HepG2 (cell line): ENCODE data around the gene GLIPR1L2. TPM values are rescaled to one million over a fixed set of nuclear protein-coding genes. Genes with fewer than 3 reads are reported as not detected.

Experiments
- EEA1 ChIP-seq: sonication (generic); formaldehyde crosslinking; IDR thresholded peaks from 2 replicates; pipeline ENCODE4 v1.5.1; 2020; ENCODE audit warnings: mild to moderate bottlenecking, missing genetic modification reagents, borderline replicate concordance
- HMGXB3 ChIP-seq: sonication (generic); formaldehyde crosslinking; IDR thresholded peaks from 2 replicates; pipeline ENCODE4 v1.4.0; 2020; ENCODE audit warnings: missing genetic modification reagents, borderline replicate concordance
- HNRNPH1 ChIP-seq: fragments of 200-400 bp; formaldehyde crosslinking; optimal IDR thresholded peaks from 2 replicates; pipeline ENCODE3; 2017; ENCODE audit warnings: mild to moderate bottlenecking, low read depth, low read length
- MAX ChIP-seq: IDR thresholded peaks from 2 replicates; pipeline ENCODE4 v1.6.1; 2012; ENCODE audit warnings: inconsistent platforms
- RELA ChIP-seq: sonication (generic); formaldehyde crosslinking; IDR thresholded peaks from 2 replicates; pipeline ENCODE4 v1.4.0; 2020; ENCODE audit warnings: missing genetic modification reagents
- SRSF4 ChIP-seq: fragments of 200-400 bp; formaldehyde crosslinking; IDR thresholded peaks from one replicate; pipeline ENCODE4 v1.6.1; 2018; ENCODE audit warnings: mild to moderate bottlenecking, low read depth, low read length, moderate library complexity; ENCODE audit not compliant: poor library complexity, severe bottlenecking
- ZNF446 ChIP-seq: sonication (generic); formaldehyde crosslinking; IDR thresholded peaks from 2 replicates; pipeline ENCODE4 v1.5.0; 2020; ENCODE audit warnings: mild to moderate bottlenecking, missing genetic modification reagents
- ZNF646 ChIP-seq: sonication (generic); formaldehyde crosslinking; IDR thresholded peaks from 2 replicates; pipeline ENCODE4 v1.9.0; 2021; ENCODE audit warnings: mild to moderate bottlenecking, missing genetic modification reagents
- polyA plus RNA-seq, 8 experiments: library from polyadenylated mRNA; depleted of rRNA in 3 of 8; stranded (reverse) in 7 of 8; unstranded in 1 of 8; fragments of >200 nt; fragmentation: Illumina TruSeq in 4 of 8; extraction: Trizol in 4 of 8; gene quantifications; 2 replicates each; pipeline versions ENCODE4 v1.2.1 to v1.2.3, GENCODE V29; 2011 to 2016; ENCODE audit warnings: low read depth in 4 of 8, missing spikeins in 1 of 8, mixed read lengths in 1 of 8; ENCODE audit not compliant: insufficient read depth in 1 of 8
- total RNA-seq, 5 experiments: library from RNA; depleted of rRNA; stranded (reverse); fragments of >200 nt; fragmentation: Illumina TruSeq; extraction: Trizol; gene quantifications; 2 replicates each; pipeline ENCODE4 v1.2.3, GENCODE V29; 2016; ENCODE audit warnings: low read depth in 1 of 5
- TF ChIP-seq, protein P1 (sequence below): sonication (generic); formaldehyde crosslinking; IDR thresholded peaks from 2 replicates; pipeline ENCODE4 v1.5.0; 2020; ENCODE audit warnings: missing genetic modification reagents, mild to moderate bottlenecking, borderline replicate concordance

Gene GLIPR1L2
- total and polyA plus RNA-seq, 2 of the 13 experiments (the other 11 are each of a cell fraction or from before 2014, with no cell fraction given), result not detected

- TF ChIP-seq ZNF646 (CRISPR knock-in tag) (0 out of 2 replicates have a peak, but pooled peaks have one; percentile 19), EEA1 (CRISPR knock-in tag) (no peak), MAX (no peak), HNRNPH1 (no peak), ZNF446 (CRISPR knock-in tag) (no peak), HMGXB3 (CRISPR knock-in tag) (no peak), RELA (CRISPR knock-in tag) (no peak), SRSF4 (no peak)
- TF ChIP-seq, protein P1, sequence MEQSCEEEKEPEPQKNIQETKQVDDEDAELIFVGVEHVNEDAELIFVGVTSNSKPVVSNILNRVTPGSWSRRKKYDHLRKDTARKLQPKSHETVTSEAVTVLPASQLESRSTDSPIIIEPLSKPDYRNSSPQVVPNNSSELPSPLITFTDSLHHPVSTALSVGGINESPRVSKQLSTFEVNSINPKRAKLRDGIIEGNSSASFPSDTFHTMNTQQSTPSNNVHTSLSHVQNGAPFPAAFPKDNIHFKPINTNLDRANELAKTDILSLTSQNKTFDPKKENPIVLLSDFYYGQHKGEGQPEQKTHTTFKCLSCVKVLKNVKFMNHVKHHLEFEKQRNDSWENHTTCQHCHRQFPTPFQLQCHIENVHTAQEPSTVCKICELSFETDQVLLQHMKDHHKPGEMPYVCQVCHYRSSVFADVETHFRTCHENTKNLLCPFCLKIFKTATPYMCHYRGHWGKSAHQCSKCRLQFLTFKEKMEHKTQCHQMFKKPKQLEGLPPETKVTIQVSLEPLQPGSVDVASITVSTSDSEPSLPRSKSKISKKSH, result no peak
These were observed 53.7 kb downstream of the GLIPR1L2 start (continued) for GRCh38 chr12:75444429-75445136.
